Forelimb muscle (tissue), 1 donor: Measurements from ENCODE around the gene STPG4. TPM values are rescaled to one million over a fixed set of nuclear protein-coding genes. Genes with fewer than 3 reads are reported as not detected.

Experiments
- DNase-seq: peaks from one replicate; pipeline ENCODE4 v3.0.0-alpha.2; 2013; ENCODE audit warnings: low read depth
- polyA plus RNA-seq: library from polyadenylated mRNA; unstranded; fragments of 120-200 nt; gene quantifications from one replicate; pipeline ENCODE4 v1.2.1, GENCODE V29; 2013; ENCODE audit not compliant: insufficient read length

STPG4 gene
- polyA plus RNA-seq, 1 donor, result not detected

- DNase-seq, result no peak
Measured at GRCh38 chr2:47072018-47072691, 83.0 kb downstream of the STPG4 start.

- no peak for DNase-seq
Measured at GRCh38 chr2:47070920-47071824, 83.9 kb downstream of the STPG4 start.

- DNase-seq, result no peak
Measured at GRCh38 chr2:47070155-47070919, 84.8 kb downstream of the STPG4 start.

- DNase-seq, result no peak
Measured at GRCh38 chr2:47069628-47070154, 85.4 kb downstream of the STPG4 start.

GRCh38 chr2:47068981-47069627 is 86.0 kb downstream of the STPG4 start:
- DNase-seq, result no peak

GRCh38 chr2:47067788-47068407 is 87.2 kb downstream of the STPG4 start:
- no peak for DNase-seq

GRCh38 chr2:47065771-47066380 is 89.2 kb downstream of the STPG4 start:
- no peak for DNase-seq

- no peak for DNase-seq
Measured at GRCh38 chr2:47065343-47065742, 89.8 kb downstream of the STPG4 start.

GRCh38 chr2:47064106-47064505 is 91.0 kb downstream of the STPG4 start:
- DNase-seq, result no peak

- no peak for DNase-seq
Measured at GRCh38 chr2:47063538-47063930, 91.6 kb downstream of the STPG4 start.

- DNase-seq, result no peak
Measured at GRCh38 chr2:47062681-47063537, 92.2 kb downstream of the STPG4 start.

GRCh38 chr2:47061944-47062678 is 93.0 kb downstream of the STPG4 start:
- no peak for DNase-seq

GRCh38 chr2:47060652-47061170 is 94.4 kb downstream of the STPG4 start:
- no peak for DNase-seq

- DNase-seq, result no peak
Measured at GRCh38 chr2:47058003-47058931, 96.8 kb downstream of the STPG4 start.

GRCh38 chr2:47057687-47058002 is 97.5 kb downstream of the STPG4 start:
- no peak for DNase-seq

GRCh38 chr2:47056868-47057686 is 98.0 kb downstream of the STPG4 start:
- DNase-seq, result no peak

- no peak for DNase-seq
Measured at GRCh38 chr2:47056374-47056773, 98.7 kb downstream of the STPG4 start.
